A549 (cell line): ENCODE measurements around the gene METTL17.

ENCODE experiments used
- BHLHE40 ChIP-seq: IDR thresholded peaks from 2 replicates; pipeline ENCODE4 v1.6.1; 2012; ENCODE audit warnings: low read depth, low read length, inconsistent platforms
- CBX2 ChIP-seq: fragments of 200-600 bp; sonication (generic); IDR thresholded peaks from 2 replicates; pipeline ENCODE4 v1.6.1; 2016; ENCODE audit warnings: low read depth, mild to moderate bottlenecking, borderline replicate concordance
- CEBPB ChIP-seq, 2 experiments: fragments of >200 bp in 1 of 2; sonication (Bioruptor Twin) in 1 of 2; formaldehyde crosslinking in 1 of 2; IDR thresholded peaks; 2 replicates each; pipeline ENCODE4 v1.6.1; 2012 to 2016
- EHMT2 ChIP-seq: fragments of 200-600 bp; sonication (generic); IDR thresholded peaks from 2 replicates; pipeline ENCODE4 v1.6.1; 2016; ENCODE audit warnings: antibody characterized with exemption, low read depth, mild to moderate bottlenecking, moderate library complexity
- JUN ChIP-seq, 2 experiments: fragments of >200 bp; sonication (Bioruptor Twin); formaldehyde crosslinking; IDR thresholded peaks; 2 replicates in 1 of 2; 3 replicates in 1 of 2; pipeline ENCODE4 v1.6.1; 2016 to 2017
- REST ChIP-seq: fragments of 200-600 bp; sonication (generic); IDR thresholded peaks from 2 replicates; pipeline ENCODE4 v1.6.1; 2016; ENCODE audit warnings: antibody characterized with exemption, mild to moderate bottlenecking, moderate library complexity
- RFX5 ChIP-seq: fragments of 450-650 bp; IDR thresholded peaks from 2 replicates; pipeline ENCODE4 v1.7.1; 2014; ENCODE audit warnings: antibody characterized with exemption, mild to moderate bottlenecking, moderate library complexity
- ZC3H11A ChIP-seq: fragments of 450-650 bp; IDR thresholded peaks from 2 replicates; pipeline ENCODE4 v1.6.1; 2014; ENCODE audit warnings: antibody characterized with exemption, mild to moderate bottlenecking
- ZNF302 ChIP-seq: fragments of 250-450 bp; sonication (Bioruptor Pico); IDR thresholded peaks from 2 replicates; pipeline ENCODE4 v1.9.0; 2021; ENCODE audit warnings: inconsistent platforms, mild to moderate bottlenecking, moderate library complexity
- TF ChIP-seq, protein P1 (sequence below): fragments of >200 bp; sonication (Bioruptor Twin); formaldehyde crosslinking; IDR thresholded peaks from 3 replicates; pipeline ENCODE4 v1.5.1; 2016
- TF ChIP-seq, protein P2 (sequence below): fragments of 250-450 bp; sonication (Bioruptor Pico); IDR thresholded peaks from 2 replicates; pipeline ENCODE4 v1.5.0; 2021; ENCODE audit warnings: mild to moderate bottlenecking, moderate library complexity, borderline replicate concordance

DNA sequence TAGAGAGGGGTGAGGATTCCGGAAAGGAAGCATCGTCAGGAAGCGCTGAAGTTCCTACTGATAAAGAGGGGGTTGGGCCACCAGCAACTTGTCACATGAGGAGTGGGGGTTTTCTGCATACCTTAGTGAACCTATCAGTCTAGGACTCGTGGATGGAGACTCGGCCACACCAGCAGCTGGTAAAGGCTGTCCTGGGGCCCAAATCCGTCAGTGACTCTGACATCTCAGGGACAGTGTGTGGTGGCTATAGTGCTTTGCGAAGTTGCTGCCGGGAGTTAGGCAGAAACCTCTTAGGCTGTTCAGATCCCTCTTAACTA lies 18.1 kb upstream of the METTL17 start:
- TF ChIP-seq ZNF302 (CRISPR knock-in tag) = no peak
- no peak for TF ChIP-seq RFX5
- TF ChIP-seq, protein P1, sequence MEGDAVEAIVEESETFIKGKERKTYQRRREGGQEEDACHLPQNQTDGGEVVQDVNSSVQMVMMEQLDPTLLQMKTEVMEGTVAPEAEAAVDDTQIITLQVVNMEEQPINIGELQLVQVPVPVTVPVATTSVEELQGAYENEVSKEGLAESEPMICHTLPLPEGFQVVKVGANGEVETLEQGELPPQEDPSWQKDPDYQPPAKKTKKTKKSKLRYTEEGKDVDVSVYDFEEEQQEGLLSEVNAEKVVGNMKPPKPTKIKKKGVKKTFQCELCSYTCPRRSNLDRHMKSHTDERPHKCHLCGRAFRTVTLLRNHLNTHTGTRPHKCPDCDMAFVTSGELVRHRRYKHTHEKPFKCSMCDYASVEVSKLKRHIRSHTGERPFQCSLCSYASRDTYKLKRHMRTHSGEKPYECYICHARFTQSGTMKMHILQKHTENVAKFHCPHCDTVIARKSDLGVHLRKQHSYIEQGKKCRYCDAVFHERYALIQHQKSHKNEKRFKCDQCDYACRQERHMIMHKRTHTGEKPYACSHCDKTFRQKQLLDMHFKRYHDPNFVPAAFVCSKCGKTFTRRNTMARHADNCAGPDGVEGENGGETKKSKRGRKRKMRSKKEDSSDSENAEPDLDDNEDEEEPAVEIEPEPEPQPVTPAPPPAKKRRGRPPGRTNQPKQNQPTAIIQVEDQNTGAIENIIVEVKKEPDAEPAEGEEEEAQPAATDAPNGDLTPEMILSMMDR = no peak
- TF ChIP-seq CEBPB (IDR thresholded peaks at IDR 0.05) = no peak
- TF ChIP-seq, protein P2, sequence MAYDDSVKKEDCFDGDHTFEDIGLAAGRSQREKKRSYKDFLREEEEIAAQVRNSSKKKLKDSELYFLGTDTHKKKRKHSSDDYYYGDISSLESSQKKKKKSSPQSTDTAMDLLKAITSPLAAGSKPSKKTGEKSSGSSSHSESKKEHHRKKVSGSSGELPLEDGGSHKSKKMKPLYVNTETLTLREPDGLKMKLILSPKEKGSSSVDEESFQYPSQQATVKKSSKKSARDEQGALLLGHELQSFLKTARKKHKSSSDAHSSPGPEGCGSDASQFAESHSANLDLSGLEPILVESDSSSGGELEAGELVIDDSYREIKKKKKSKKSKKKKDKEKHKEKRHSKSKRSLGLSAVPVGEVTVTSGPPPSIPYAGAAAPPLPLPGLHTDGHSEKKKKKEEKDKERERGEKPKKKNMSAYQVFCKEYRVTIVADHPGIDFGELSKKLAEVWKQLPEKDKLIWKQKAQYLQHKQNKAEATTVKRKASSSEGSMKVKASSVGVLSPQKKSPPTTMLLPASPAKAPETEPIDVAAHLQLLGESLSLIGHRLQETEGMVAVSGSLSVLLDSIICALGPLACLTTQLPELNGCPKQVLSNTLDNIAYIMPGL (CRISPR knock-in tag) = no peak
- TF ChIP-seq REST = no peak
- TF ChIP-seq EHMT2 = no peak
- no peak for TF ChIP-seq CBX2
- TF ChIP-seq ZC3H11A = no peak
- no peak; a peak in 1 of 5 replicates for TF ChIP-seq JUN (IDR thresholded peaks at IDR 0.05)
- TF ChIP-seq BHLHE40 = no peak
